Activated CD8-positive, alpha-beta memory T cell treated with anti-CD3 and anti-CD28 coated beads, Interleukin-2, amount 50 U/mL, for 24 hours (primary cell): ENCODE data around the gene CDC42EP2.

Source experiments
- DNase-seq: peaks from one replicate; pipeline ENCODE4 v3.0.0-alpha.2; 2020; ENCODE audit errors: extremely low read depth

The CDC42EP2 gene

GRCh38 chr11:65355776-65356393 is 41.2 kb downstream of the CDC42EP2 start:
- no peak for DNase-seq

- DNase-seq, result no peak
Observed at GRCh38 chr11:65356394-65356972, 41.8 kb downstream of the CDC42EP2 start.

GRCh38 chr11:65357856-65358356 is 43.2 kb downstream of the CDC42EP2 start:
- no peak for DNase-seq

GRCh38 chr11:65362320-65362931 is 47.8 kb downstream of the CDC42EP2 start:
- DNase-seq, result no peak

GRCh38 chr11:65362966-65363365 is 48.3 kb downstream of the CDC42EP2 start:
- no peak for DNase-seq

- DNase-seq, result no peak
Observed at GRCh38 chr11:65363770-65364169, 49.1 kb downstream of the CDC42EP2 start.

- no peak for DNase-seq
Observed at GRCh38 chr11:65366340-65366773, 51.7 kb downstream of the CDC42EP2 start.

GRCh38 chr11:65370659-65371049 is 56.0 kb downstream of the CDC42EP2 start:
- no peak for DNase-seq
